RWPE2 (cell line): ENCODE measurements around the gene TRPC5OS.

ENCODE experiments used
- ATAC-seq: fragments of 200-7000 bp; cut with Tn5 transposase; 3 replicates; pipeline ENCODE4 v1.9.1; 2021; ENCODE audit warnings: low read depth
- DNase-seq: peaks from one replicate; pipeline ENCODE4 v3.0.0-alpha.2; 2020; ENCODE audit warnings: low spot score
- H3K27ac ChIP-seq: fragments of 450-650 bp; 2 replicates; pipeline ENCODE4 v1.5.1; 2017; ENCODE audit warnings: mild to moderate bottlenecking; ENCODE audit not compliant: poor library complexity, severe bottlenecking
- H3K27me3 ChIP-seq: fragments of 250-450 bp; sonication (Bioruptor Pico); 2 replicates; pipeline ENCODE4 v1.5.1; 2021; ENCODE audit warnings: mild to moderate bottlenecking, moderate library complexity; ENCODE audit not compliant: insufficient read depth, poor library complexity, severe bottlenecking
- H3K36me3 ChIP-seq: fragments of 250-450 bp; sonication (Bioruptor Pico); 2 replicates; pipeline ENCODE4 v1.5.1; 2020; ENCODE audit warnings: low read depth, mild to moderate bottlenecking, moderate library complexity
- H3K4me1 ChIP-seq: fragments of 250-450 bp; sonication (Bioruptor Pico); 2 replicates; pipeline ENCODE4 v1.5.1; 2021; ENCODE audit warnings: mild to moderate bottlenecking, moderate library complexity; ENCODE audit not compliant: insufficient read depth, poor library complexity, severe bottlenecking
- H3K4me3 ChIP-seq: fragments of 250-450 bp; sonication (Bioruptor Pico); 2 replicates; pipeline ENCODE4 v1.5.1; 2021; ENCODE audit warnings: mild to moderate bottlenecking, moderate library complexity; ENCODE audit not compliant: severe bottlenecking
- H3K9me3 ChIP-seq: fragments of 250-450 bp; sonication (Bioruptor Pico); 2 replicates; pipeline ENCODE4 v1.5.1; 2021; ENCODE audit warnings: mild to moderate bottlenecking, moderate library complexity; ENCODE audit not compliant: severe bottlenecking
- TF ChIP-seq, protein P1 (sequence below): fragments of 450-650 bp; IDR thresholded peaks from one replicate; pipeline ENCODE4 v1.5.1; 2017; ENCODE audit warnings: mild to moderate bottlenecking, moderate library complexity; ENCODE audit not compliant: poor library complexity, severe bottlenecking

TRPC5OS gene

DNA sequence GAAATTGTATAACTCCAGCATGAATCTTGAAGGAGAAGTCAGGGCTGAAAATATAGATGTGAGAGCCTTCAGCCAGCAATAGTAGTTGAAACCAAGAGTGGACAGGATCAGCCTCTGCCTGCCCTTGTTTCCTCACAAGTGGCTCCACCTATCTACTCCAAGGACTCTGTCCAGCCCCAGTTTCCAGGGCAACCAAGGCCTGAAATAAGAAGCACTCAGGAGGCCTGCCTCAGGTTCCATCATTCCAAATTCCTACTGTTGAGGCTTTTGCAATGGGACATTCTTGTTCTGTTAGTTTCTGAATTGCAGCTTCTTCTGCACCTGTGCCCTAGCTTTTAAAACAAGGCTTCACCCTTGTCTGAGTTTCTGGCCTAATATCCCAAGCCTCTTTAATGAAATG, 41.6 kb downstream of the TRPC5OS start:
- Histone ChIP-seq H3K27ac (no peak overlapping the region), H3K36me3 (no peaks in the 10 kb centered on the region), H3K4me1 (no peaks in the 10 kb centered on the region), H3K4me3 (no peak overlapping the region), H3K9me3 (no peaks in the 10 kb centered on the region), H3K27me3 (no peaks in the 10 kb centered on the region)
- no peak for ATAC-seq
- no peak for DNase-seq
- TF ChIP-seq, protein P1, sequence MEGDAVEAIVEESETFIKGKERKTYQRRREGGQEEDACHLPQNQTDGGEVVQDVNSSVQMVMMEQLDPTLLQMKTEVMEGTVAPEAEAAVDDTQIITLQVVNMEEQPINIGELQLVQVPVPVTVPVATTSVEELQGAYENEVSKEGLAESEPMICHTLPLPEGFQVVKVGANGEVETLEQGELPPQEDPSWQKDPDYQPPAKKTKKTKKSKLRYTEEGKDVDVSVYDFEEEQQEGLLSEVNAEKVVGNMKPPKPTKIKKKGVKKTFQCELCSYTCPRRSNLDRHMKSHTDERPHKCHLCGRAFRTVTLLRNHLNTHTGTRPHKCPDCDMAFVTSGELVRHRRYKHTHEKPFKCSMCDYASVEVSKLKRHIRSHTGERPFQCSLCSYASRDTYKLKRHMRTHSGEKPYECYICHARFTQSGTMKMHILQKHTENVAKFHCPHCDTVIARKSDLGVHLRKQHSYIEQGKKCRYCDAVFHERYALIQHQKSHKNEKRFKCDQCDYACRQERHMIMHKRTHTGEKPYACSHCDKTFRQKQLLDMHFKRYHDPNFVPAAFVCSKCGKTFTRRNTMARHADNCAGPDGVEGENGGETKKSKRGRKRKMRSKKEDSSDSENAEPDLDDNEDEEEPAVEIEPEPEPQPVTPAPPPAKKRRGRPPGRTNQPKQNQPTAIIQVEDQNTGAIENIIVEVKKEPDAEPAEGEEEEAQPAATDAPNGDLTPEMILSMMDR = no peak

DNA sequence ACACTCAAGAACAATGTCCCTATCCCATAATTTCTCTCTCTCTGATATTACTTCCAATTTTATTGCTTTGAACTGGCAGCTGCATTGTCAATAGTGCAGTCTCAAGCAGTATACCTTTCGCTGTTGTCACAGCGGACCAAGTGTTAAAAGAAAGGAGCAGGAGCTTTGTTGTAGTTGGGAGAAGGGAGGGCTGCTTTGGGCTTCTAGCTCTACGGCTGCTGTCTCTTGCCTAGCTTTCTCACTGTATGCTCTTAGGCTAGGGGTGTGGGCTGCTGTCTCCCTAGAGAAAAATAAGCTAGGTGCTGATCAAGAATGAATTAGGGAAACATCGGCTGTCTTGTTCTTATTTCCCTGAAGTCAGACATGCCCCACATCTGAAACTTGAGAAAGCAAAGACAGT, 52.5 kb downstream of the TRPC5OS start:
- TF ChIP-seq, protein P1 = no peak
- ATAC-seq (no peak), DNase-seq (no peak)
- Histone ChIP-seq H3K4me1 (no peaks in the 10 kb centered on the region), H3K9me3 (no peaks in the 10 kb centered on the region), H3K27me3 (no peaks in the 10 kb centered on the region), H3K27ac (no peak overlapping the region), H3K4me3 (no peak overlapping the region), H3K36me3 (no peaks in the 10 kb centered on the region)
